SU-DHL-6 (cell line): ENCODE data around the gene RFLNA.

Experiments
- CTCF ChIP-seq: fragments of 200-600 bp; sonication (generic); IDR thresholded peaks from one replicate; pipeline ENCODE4 v1.5.1; 2017; ENCODE audit warnings: antibody characterized with exemption, mild to moderate bottlenecking, low read length, moderate library complexity; ENCODE audit not compliant: insufficient read depth, poor library complexity, severe bottlenecking
- EZH2phosphoT487 ChIP-seq: fragments of 200-600 bp; sonication (generic), shearing (Covaris generic); conservative IDR thresholded peaks from 2 replicates; pipeline ENCODE4 v1.6.1; 2018; ENCODE audit warnings: mild to moderate bottlenecking, antibody characterized with exemption, low read length, moderate library complexity, mixed read lengths

DNA sequence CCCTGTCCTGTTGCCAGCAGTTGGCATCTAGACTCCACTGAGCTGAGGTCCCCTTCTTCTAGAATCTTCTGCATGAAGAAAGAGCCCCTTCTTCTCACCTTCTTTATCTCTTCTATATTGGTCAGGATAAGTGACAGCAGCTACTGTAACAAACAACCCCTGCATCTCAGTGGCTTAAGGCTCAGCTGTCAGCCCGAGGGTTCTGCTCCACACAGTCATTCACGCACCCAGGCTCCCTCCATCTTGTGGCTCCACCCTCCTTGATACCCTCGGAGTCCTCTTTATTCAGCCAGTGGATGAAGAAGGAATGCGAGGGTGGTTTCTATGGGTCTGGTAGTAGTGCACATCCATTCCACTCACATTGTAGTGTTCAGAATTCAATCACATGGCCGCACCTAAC lies 10.5 kb upstream of the RFLNA start:
- no peak for TF ChIP-seq CTCF
- no peak for TF ChIP-seq EZH2phosphoT487
